H1 (cell line): ENCODE data around the gene RGL2. TPM values are rescaled to one million over a fixed set of nuclear protein-coding genes. Genes with fewer than 3 reads are reported as not detected.

Experiments used
- ATF2 ChIP-seq: IDR thresholded peaks from 2 replicates; pipeline ENCODE4 v1.6.1; 2012; ENCODE audit warnings: low read length, inconsistent platforms
- ATF3 ChIP-seq: IDR thresholded peaks from 2 replicates; pipeline ENCODE4 v1.6.1; 2011; ENCODE audit warnings: low read depth, mild to moderate bottlenecking, low read length; ENCODE audit not compliant: insufficient read depth
- CBX8 ChIP-seq: fragments of 300-800, 300-1000 bp; sonication (generic); IDR thresholded peaks from 2 replicates; pipeline ENCODE4 v1.7.1; 2016; ENCODE audit warnings: low read depth, low read length, borderline replicate concordance
- EZH2 ChIP-seq: fragments of 200-600 bp; sonication (generic); IDR thresholded peaks from 2 replicates; pipeline ENCODE4 v1.7.1; 2012; ENCODE audit warnings: low read depth, mild to moderate bottlenecking, moderate library complexity, low read length, inconsistent platforms; ENCODE audit not compliant: severe bottlenecking
- HDAC6 ChIP-seq: IDR thresholded peaks from one replicate; pipeline ENCODE4 v1.7.1; 2012; ENCODE audit warnings: low read depth, mild to moderate bottlenecking, inconsistent platforms, low read length, moderate library complexity
- POU5F1 ChIP-seq: IDR thresholded peaks from 2 replicates; pipeline ENCODE4 v1.6.1; 2011; ENCODE audit warnings: low read depth, mild to moderate bottlenecking, low read length, moderate library complexity
- SIX5 ChIP-seq: IDR thresholded peaks from 2 replicates; pipeline ENCODE4 v1.6.1; 2011; ENCODE audit warnings: mild to moderate bottlenecking, low read depth, low read length
- polyA plus RNA-seq, 7 experiments: library from polyadenylated mRNA; depleted of rRNA in 3 of 7; stranded (reverse) in 5 of 7; unstranded in 2 of 7; fragments of >200 nt in 5 of 7; fragments of 200-250 nt in 2 of 7; gene quantifications; 1 replicate in 5 of 7; 2 replicates in 1 of 7; 4 replicates in 1 of 7; pipeline versions ENCODE4 v1.2.1 to v1.2.3, GENCODE V29; 2011 to 2013; ENCODE audit warnings: missing spikeins in 2 of 7, mixed read lengths in 2 of 7
- total RNA-seq: library from RNA; stranded (reverse); fragmentation: NEBNext Ultra II Directional; extraction: Animal tissue kit (Norgen Biotek cat#: 25700); gene quantifications from 2 replicates; pipeline ENCODE4 v1.2.1, GENCODE V29; 2021
- TF ChIP-seq, protein P1 (sequence below): IDR thresholded peaks from 2 replicates; pipeline ENCODE4 v1.6.1; 2012; ENCODE audit warnings: inconsistent platforms

The RGL2 gene
- total and polyA plus RNA-seq, 2 of the 8 experiments (the other 6 are each of a cell fraction or from before 2014, with no cell fraction given), result 58.1 to 80.3 TPM

- TF ChIP-seq ATF3 (no peak), CBX8 (no peak), SIX5 (no peak), ATF2 (no peak), HDAC6 (no peak), EZH2 (no peak), POU5F1 (no peak)
- TF ChIP-seq, protein P1, sequence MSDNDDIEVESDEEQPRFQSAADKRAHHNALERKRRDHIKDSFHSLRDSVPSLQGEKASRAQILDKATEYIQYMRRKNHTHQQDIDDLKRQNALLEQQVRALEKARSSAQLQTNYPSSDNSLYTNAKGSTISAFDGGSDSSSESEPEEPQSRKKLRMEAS, result no peak
Measured at GRCh38 chr6:33286946-33287914, 11.5 kb downstream of the RGL2 start (continued).
